ENCODE data around the gene COL9A2. TPM values are rescaled to one million over a fixed set of nuclear protein-coding genes. Genes with fewer than 3 reads are reported as not detected.

The COL9A2 gene
- total RNA-seq, 1 experiment from 2014 or later: 3.0 TPM

DNA sequence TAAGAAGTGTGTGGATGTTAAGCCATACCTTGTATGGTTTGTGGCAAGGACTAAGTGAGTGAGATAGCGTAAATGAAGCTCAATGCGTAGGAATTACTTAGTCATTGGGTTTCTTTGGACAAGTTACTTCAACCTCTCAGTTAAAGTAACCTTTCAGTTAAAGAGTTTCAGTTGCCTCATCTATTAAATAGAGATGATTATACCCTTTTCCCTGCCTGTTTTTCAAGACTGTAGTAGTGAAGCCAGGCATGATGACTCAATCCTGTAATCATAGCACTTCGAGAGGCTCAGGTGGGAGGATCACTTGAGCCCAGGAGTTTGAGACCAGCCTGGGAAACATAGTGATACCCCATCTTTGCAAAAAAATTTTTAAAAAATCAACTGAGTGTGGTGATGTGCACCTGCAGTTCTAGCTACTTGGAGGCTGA lies 52.7 kb downstream of the COL9A2 start:
- TF ChIP-seq, protein P1, sequence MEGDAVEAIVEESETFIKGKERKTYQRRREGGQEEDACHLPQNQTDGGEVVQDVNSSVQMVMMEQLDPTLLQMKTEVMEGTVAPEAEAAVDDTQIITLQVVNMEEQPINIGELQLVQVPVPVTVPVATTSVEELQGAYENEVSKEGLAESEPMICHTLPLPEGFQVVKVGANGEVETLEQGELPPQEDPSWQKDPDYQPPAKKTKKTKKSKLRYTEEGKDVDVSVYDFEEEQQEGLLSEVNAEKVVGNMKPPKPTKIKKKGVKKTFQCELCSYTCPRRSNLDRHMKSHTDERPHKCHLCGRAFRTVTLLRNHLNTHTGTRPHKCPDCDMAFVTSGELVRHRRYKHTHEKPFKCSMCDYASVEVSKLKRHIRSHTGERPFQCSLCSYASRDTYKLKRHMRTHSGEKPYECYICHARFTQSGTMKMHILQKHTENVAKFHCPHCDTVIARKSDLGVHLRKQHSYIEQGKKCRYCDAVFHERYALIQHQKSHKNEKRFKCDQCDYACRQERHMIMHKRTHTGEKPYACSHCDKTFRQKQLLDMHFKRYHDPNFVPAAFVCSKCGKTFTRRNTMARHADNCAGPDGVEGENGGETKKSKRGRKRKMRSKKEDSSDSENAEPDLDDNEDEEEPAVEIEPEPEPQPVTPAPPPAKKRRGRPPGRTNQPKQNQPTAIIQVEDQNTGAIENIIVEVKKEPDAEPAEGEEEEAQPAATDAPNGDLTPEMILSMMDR (IDR thresholded peaks at IDR 0.05; ENCODE audit: unreplicated experiment): no peak
- BruUV-seq (replicated peaks): no TSS peak
- DNase-seq: no peak
- Mint-ChIP-seq H3K4me1 (ENCODE audit: low read depth, unreplicated experiment) (no peaks in the 10 kb centered on the region), H3K9me3 (ENCODE audit: low read depth, unreplicated experiment) (no peaks in the 10 kb centered on the region), H3K36me3 (ENCODE audit: insufficient read depth, unreplicated experiment) (peaks cover 36% of the 10 kb centered on the region), H3K27ac (ENCODE audit: unreplicated experiment) (no peak overlapping the region), H3K27me3 (ENCODE audit: unreplicated experiment) (no peaks in the 10 kb centered on the region), H3K4me3 (ENCODE audit: low read depth, unreplicated experiment) (no peak overlapping the region)
- CTCF ChIA-PET: interaction anchor here (0.7 kb wide), 2 partner anchors 71 to 277 kb away, joined by 4 to 5 read pairs; no protein-coding TSS in a partner anchor
- intact Hi-C loops (cut with micrococcal nuclease; ENCODE audit: unreplicated experiment): no loop called here

DNA sequence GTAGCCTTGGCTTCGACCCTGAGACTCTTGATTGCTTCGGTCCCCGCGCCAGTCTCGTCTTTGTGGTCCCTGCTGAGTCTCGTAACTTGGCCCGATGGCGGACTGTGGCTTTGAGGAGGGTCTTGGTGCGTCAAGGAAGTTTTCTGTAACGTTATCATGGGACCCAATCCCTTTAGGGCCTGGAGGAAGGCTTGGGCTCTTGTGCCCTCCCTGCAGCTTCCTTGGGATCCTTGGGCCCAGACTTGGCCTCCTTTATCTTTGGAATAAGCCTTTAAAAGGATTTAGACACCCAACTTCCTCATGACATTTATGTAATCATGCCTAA lies 58.7 kb downstream of the COL9A2 start:
- no peak for DNase-seq
- peaks cover 15% of the 10 kb centered on the region for H3K4me1 Mint-ChIP-seq (ENCODE audit: low read depth, unreplicated experiment)
- CTCF ChIA-PET: interaction anchor here (1.0 kb wide), 1 partner anchor 56 kb away, joined by 5 read pairs; no protein-coding TSS in a partner anchor
- TSS peak; percentile 47 for BruUV-seq (replicated peaks)
- H3K4me3 Mint-ChIP-seq (ENCODE audit: low read depth, unreplicated experiment): peak overlapping the region; percentile 93
- intact Hi-C loops (cut with micrococcal nuclease; ENCODE audit: unreplicated experiment): no loop called here
- no peaks in the 10 kb centered on the region for H3K27me3 Mint-ChIP-seq (ENCODE audit: unreplicated experiment)
- TF ChIP-seq, protein P1 (IDR thresholded peaks at IDR 0.05; ENCODE audit: unreplicated experiment): no peak
- peaks cover 35% of the 10 kb centered on the region for H3K36me3 Mint-ChIP-seq (ENCODE audit: insufficient read depth, unreplicated experiment)
- H3K27ac Mint-ChIP-seq (ENCODE audit: unreplicated experiment): peak overlapping the region; percentile 97
- H3K9me3 Mint-ChIP-seq (ENCODE audit: low read depth, unreplicated experiment): no peaks in the 10 kb centered on the region

DNA sequence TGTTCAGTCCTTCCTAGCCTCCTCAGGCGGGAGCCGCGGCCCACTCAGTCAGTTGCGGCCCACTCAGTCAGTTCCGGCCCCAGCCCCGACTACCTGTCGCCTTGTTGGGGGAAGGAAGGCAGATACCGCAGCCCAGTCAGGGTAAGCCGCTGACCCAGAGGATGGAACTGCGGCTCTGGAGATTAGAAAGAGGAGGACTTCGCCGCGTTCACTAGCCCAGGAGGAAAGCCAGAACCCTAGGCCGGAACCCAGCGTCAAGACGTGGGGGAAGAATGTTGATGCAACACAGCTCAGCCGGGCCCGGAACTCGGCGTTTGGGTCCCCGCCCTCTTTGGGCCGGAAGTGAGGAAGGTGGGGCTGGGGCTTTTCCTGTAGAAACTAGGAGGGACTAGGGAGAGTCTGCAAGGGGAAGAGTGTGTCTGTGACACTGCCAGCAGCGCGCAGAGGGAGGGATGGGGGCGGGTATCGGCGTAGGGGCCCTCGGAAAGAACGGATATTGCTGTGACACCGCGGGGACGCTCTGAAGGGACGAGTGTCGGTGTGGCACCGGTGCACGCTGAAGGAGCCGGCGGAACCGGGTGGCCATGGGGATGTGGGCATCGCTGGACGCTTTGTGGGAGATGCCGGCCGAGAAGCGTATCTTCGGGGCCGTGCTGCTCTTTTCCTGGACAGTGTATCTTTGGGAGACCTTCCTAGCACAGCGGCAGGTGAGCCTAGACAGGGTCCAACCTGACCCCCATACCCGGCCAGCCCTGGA lies 59.2 kb downstream of the COL9A2 start, which contains the start of gene ZMPSTE24:
Gene ZMPSTE24 (plus strand): TSS at position 549 of the 757 bp plus-strand sequence. CDS start 36 bp downstream, at position 585.
- Mint-ChIP-seq H3K36me3 (ENCODE audit: insufficient read depth, unreplicated experiment) (peaks cover 29% of the 10 kb centered on the region), H3K4me3 (ENCODE audit: low read depth, unreplicated experiment) (peak within 1 kb of the TSS; percentile 93), H3K27me3 (ENCODE audit: unreplicated experiment) (no peaks in the 10 kb centered on the region), H3K9me3 (ENCODE audit: low read depth, unreplicated experiment) (no peaks in the 10 kb centered on the region), H3K4me1 (ENCODE audit: low read depth, unreplicated experiment) (peaks cover 15% of the 10 kb centered on the region), H3K27ac (ENCODE audit: unreplicated experiment) (peak within 1 kb of the TSS; percentile 97)
- CTCF ChIA-PET: interaction anchor here (0.7 to 1.0 kb wide), 2 partner anchors 57 to 851 kb away, joined by 5 to 8 read pairs; no protein-coding TSS in a partner anchor
- TF ChIP-seq, protein P1 (IDR thresholded peaks at IDR 0.05; ENCODE audit: unreplicated experiment): no peak
- intact Hi-C loops (cut with micrococcal nuclease; ENCODE audit: unreplicated experiment): no loop called here
- no TSS peak for BruUV-seq (replicated peaks)
- DNase-seq: peak; percentile 95

DNA sequence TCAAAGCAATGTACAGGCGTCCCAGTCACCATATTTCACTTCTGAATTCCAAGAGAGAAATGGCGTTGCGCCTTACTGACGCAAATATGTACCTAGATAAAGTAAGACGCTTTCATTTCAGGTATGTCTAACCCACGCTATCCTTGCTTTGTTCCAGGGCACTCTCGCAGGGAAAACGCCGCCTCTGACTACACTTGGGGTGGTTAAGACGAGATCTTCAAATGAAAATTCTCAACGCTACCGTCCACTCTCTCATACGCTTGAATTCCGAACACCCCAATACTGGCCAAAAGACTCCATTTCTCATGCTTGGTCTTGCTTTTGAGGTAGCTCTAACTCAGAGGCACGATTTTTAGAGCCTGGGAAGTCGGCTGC lies 59.8 kb downstream of the COL9A2 start:
- H3K27me3 Mint-ChIP-seq (ENCODE audit: unreplicated experiment): no peaks in the 10 kb centered on the region
- H3K4me1 Mint-ChIP-seq (ENCODE audit: low read depth, unreplicated experiment): peaks cover 15% of the 10 kb centered on the region
- H3K9me3 Mint-ChIP-seq (ENCODE audit: low read depth, unreplicated experiment): no peaks in the 10 kb centered on the region
- peaks cover 24% of the 10 kb centered on the region for H3K36me3 Mint-ChIP-seq (ENCODE audit: insufficient read depth, unreplicated experiment)
- H3K27ac Mint-ChIP-seq (ENCODE audit: unreplicated experiment): peak overlapping the region; percentile 97
- no peak for DNase-seq
- H3K4me3 Mint-ChIP-seq (ENCODE audit: low read depth, unreplicated experiment): peak overlapping the region; percentile 93
- TF ChIP-seq, protein P1 (IDR thresholded peaks at IDR 0.05; ENCODE audit: unreplicated experiment): no peak
- intact Hi-C loops (cut with micrococcal nuclease; ENCODE audit: unreplicated experiment): no loop called here
- BruUV-seq (replicated peaks): TSS peak; percentile 93
- CTCF ChIA-PET: interaction anchor here (0.7 to 1.0 kb wide), 2 partner anchors 57 to 851 kb away, joined by 5 to 8 read pairs; no protein-coding TSS in a partner anchor
